Right ventricle myocardium inferior (tissue), 1 donor: Measurements from ENCODE around the gene SYPL1. TPM values are rescaled to one million over a fixed set of nuclear protein-coding genes. Genes with fewer than 3 reads are reported as not detected.
A peak's percentile ranks its signal among the peaks of the same experiment; 100 is the strongest.

Experiments
- ATAC-seq: fragments of 200-7000 bp; cut with Tn5 transposase; one replicate; pipeline ENCODE4 v1.9.1; 2020; ENCODE audit warnings: mild to moderate bottlenecking, moderate library complexity
- DNase-seq: peaks from one replicate; pipeline ENCODE4 v3.0.0; 2021; ENCODE audit errors: missing footprints
- intact Hi-C: fragments of 100-400 bp; cut with DNase I; formaldehyde crosslinking; loops from one replicate; pipeline ENCODE4 v1.11.0; 2022
- total RNA-seq: library from RNA; stranded (reverse); fragmentation: NEBNext Ultra II Directional; extraction: Animal tissue kit (Norgen Biotek cat#: 25700); gene quantifications from one replicate; pipeline ENCODE4 v1.2.1, GENCODE V29; 2021
- donor health status: DM: no; HTN: yes; CAD: no; lungs with severe emphysema.

Gene SYPL1
- total RNA-seq, 1 donor from 2014 or later = 89.9 TPM

GRCh38 chr7:106126170-106126938 lies 14.2 kb upstream of the SYPL1 start:
- intact Hi-C loops = no loop called here
- no peak for ATAC-seq
- DNase-seq = no peak

- intact Hi-C loops = no loop called here
- ATAC-seq = no peak
- DNase-seq = no peak
These were observed 13.3 kb upstream of the SYPL1 start for GRCh38 chr7:106125417-106125816.

GRCh38 chr7:106124186-106124585 lies 12.1 kb upstream of the SYPL1 start:
- ATAC-seq = peak; percentile 34
- intact Hi-C loops = no loop called here
- DNase-seq = no peak

DNA sequence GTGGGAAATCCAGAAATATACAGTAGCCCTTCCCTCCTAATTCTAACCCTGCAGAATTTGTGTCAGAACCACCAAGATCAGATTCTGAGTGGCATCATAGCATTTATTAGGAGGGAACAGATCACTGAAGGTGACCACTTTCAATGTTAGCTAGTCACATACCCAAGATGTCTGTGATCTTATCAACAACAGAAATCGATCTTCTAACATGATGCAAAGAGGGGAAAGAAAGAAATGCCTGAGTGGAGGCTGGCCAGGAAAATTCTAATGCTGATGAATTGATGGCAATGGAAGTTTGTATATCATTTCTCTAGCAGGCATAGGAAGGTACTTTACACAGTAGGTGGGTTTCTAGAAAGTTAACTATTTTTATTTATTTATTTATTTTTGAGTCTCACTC lies 10.6 kb upstream of the SYPL1 start:
- DNase-seq (no peak), ATAC-seq (no peak)
- intact Hi-C loops = no loop called here

DNA sequence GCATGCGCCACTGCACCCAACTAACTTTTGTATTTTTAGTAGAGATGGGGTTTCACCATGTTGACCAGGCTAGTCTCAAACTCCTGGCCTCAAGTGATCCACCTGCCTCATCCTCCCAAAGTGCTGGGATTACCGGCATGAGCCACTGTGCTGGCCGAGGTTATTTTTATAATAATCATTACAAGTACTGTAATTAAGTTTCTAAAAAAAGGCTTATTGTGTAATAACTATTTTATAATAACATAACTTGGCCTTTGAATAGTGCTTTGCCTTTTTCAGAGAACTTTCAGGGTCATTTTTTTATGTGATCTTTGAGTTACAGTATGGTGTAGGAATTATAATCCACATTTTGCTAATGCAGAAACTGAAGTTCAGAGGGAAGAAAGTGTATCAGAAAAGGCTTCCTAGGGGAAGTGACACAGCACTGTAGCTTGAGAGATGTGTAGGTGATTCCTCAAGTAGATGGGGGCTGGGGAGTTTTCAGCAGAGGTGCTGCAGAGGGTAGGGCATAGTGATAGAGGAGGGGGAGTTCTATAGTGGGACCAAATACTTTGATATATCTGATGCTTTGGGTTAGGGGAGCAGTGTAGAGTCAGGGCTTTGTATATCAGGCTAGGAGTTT lies 9.2 kb upstream of the SYPL1 start:
- no peak for ATAC-seq
- intact Hi-C loops = no loop called here
- no peak for DNase-seq

DNA sequence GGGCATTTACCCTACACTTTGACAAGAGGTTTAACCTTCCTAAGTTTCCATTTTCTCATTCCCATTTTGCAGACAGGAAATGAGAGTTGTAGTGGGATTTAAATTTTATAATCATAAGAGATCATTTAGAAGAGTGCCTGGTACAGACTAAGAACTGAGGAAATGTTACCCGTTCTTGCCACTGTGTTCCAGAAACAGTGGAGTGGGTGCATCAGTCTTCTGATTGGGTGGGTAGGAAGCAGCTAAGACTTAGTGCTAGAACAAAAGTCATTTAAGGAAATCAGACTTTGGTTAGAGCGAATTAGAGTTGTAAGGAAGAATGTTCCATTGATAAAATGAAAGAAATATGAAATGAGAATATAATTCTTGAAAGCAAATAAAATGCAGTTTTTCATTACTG lies 8.4 kb upstream of the SYPL1 start:
- no peak for DNase-seq
- intact Hi-C loops = no loop called here
- no peak for ATAC-seq

- DNase-seq = no peak
- intact Hi-C loops = loop anchor here (1.0 kb wide), 1 partner anchor 21 kb away; no protein-coding TSS in a partner anchor
- no peak for ATAC-seq
These were observed 7.6 kb upstream of the SYPL1 start for GRCh38 chr7:106119719-106120118.

GRCh38 chr7:106117786-106118544 lies 5.9 kb upstream of the SYPL1 start:
- DNase-seq = no peak
- intact Hi-C loops = no loop called here
- ATAC-seq = peak; percentile 92

DNA sequence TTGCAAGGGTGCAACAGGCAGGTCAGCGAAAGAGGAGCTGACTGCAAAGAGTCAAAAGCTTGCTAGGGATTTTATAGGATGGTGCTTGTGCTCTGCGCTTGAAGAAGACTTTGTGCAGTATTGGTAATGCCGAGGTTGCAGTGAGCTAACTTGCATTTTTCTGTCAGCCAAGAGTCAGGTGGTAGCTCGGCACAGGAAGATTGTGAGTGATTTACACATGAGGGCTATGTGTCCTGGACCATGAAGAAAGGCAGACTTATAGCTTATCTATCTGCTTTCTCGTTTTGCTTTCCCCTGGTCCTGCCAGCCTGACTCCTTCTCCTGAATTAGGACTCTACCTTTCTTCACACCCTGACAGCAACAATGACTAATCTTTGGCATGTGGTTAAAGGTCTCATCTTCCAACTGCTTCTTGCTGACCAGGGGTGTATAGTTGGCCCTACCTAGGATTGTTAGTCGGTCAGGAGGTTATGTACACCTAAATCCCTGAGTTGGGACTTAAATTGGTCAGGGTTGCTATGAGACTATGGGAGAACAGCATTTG lies 4.1 kb upstream of the SYPL1 start:
- DNase-seq (no peak), ATAC-seq (no peak)
- intact Hi-C loops = no loop called here

GRCh38 chr7:106114716-106115383 lies 2.7 kb upstream of the SYPL1 start:
- ATAC-seq (no peak), DNase-seq (no peak)
- intact Hi-C loops = loop anchor here (5.0 kb wide), 1 partner anchor 37 kb away; no protein-coding TSS in a partner anchor

GRCh38 chr7:106112972-106113421 lies 885 bp upstream of the SYPL1 start:
- ATAC-seq = no peak
- intact Hi-C loops = loop anchor here (2.0 to 5.0 kb wide), 2 partner anchors 39 to 48 kb away; no protein-coding TSS in a partner anchor
- DNase-seq = no peak

DNA sequence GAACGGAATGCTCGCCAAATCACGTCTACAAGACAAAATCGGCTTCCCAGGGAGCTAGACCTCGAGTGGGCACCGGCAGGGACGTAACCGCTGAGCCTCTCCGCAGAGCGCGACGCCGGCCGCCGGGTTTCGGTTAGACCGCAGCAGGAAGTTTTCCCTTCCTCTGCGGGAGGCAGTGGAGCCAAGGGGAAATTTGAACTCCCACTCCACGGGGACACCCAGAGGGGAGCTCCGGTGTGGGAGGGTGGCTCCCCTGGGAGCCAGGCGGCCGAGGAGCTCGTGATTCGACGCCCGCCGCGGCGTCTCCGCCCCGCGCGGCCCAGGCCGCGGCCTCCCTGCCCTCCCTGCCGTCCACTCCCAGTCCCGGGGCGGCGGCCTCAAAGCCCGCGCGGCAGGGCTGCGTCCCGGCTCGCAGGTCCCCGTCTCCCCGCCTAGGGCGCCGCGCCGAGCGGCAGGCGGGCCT lies 426 bp downstream of the SYPL1 start:
- ATAC-seq (peak; percentile 86), DNase-seq (peak; percentile 88)
- intact Hi-C loops = loop anchor here (2.0 to 5.0 kb wide), 2 partner anchors 41 to 47 kb away; no protein-coding TSS in a partner anchor

DNA sequence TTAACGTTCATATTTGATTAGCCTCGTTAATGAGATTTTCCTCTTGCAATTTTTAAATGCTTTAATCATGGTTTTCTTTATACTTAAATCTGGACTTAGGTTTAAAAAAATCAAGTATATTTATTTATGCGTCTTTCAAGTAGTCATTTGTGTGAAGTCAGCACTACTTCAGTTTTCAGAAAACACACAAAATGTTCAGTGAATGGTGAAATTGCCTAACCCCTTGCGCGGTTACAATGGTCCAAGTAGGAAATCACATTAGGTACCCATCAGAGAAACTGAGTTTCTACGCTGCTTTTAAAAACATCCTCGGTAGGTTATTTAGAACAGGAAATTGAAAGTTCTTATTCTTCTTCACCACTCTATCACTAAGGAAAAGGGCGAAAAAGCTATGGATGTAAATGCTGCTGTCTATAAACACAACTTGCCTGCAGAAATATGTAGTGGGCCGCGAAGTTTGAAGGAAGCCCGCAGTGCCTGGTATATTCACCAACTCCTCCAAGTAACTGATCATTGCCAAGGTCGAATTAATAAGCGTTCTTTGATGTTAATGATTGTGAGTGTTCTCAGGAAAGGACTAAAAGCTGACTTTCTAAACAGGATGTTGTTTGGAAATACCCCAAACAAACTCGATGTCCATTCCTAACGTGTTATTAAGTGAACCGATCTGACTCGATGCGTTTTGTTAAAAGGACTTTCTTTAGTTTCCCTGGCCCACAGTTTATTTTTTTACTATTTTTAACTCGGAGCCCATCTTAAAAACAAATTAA lies 1.0 kb downstream of the SYPL1 start:
- DNase-seq (no peak), ATAC-seq (no peak)
- intact Hi-C loops = loop anchor here (5.0 kb wide), 1 partner anchor 41 kb away; no protein-coding TSS in a partner anchor

DNA sequence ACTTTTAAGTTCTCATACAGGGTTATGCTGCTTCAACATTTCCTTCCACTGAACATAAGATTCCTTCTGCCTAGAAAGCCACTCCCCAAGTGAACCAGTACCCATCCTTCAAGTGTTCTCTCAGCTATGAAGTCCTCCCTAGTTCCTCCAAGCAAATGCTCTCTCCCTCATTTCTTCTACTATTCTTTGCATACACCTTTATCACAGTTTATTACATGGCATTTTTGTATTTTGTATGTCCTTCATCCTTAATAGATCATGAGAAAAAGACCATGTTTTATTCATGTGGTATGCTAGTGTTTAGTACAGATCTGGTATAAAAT lies 1.9 kb downstream of the SYPL1 start:
- ATAC-seq = no peak
- intact Hi-C loops = loop anchor here (5.0 kb wide), 1 partner anchor 42 kb away; no protein-coding TSS in a partner anchor
- no peak for DNase-seq

DNA sequence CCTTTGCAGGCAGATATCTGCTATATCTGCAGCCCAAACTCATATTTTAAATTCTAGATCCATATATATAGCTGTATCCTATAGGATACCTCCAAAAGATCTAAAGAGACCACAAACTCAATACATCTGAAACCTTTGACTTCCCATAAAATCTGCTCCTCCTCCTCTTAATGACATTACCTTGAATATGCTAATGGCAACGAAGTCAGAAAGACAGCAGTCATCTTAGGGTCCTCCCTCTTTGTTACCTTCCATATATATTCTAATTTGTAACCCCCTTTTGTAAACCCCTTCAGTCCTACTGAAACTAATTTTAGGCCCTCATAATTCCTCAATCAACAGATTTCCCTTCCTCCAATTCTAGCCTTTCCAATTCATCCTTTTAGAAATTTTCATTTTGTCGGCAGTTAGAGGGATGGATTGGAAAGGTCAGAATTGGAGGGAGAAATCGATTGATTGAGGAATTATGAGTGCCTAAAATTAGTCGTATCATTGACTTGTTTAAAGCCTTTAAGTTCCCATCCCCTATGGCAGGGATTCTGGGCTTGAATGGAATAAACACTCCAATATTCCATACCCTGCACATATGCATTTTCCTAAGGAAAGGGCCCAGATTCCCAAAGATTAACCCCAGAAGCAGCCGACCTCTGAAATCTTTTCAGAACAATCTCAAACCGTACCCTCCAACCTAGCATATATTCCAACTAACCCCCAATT lies 2.4 kb downstream of the SYPL1 start:
- no peak for DNase-seq
- intact Hi-C loops = loop anchor here (5.0 kb wide), 1 partner anchor 43 kb away; no protein-coding TSS in a partner anchor
- no peak for ATAC-seq

DNA sequence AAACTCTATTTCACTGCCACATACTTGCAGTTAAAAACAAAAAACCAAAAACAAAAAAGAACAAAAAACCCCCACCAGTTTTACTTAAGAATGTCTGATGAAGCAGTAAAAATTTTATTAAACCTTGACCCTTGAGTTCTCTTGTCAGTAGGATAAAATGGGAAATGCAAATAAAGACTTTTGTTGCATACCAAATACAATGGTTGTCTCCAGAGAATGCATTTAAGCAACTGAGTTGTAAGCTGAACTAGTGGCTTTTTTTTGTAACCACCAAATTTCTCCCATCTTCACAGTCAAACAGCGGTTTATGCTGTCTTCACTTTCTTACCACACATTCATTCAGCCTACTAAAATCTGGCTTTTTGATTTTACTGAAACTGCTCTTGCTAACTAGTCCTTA lies 3.1 kb downstream of the SYPL1 start:
- DNase-seq (no peak), ATAC-seq (no peak)
- intact Hi-C loops = no loop called here

GRCh38 chr7:106104721-106105260 lies 7.3 kb downstream of the SYPL1 start:
- intact Hi-C loops = no loop called here
- DNase-seq = no peak
- no peak for ATAC-seq
